ENCODE measurements around the gene ZNF618.

Gene ZNF618

DNA sequence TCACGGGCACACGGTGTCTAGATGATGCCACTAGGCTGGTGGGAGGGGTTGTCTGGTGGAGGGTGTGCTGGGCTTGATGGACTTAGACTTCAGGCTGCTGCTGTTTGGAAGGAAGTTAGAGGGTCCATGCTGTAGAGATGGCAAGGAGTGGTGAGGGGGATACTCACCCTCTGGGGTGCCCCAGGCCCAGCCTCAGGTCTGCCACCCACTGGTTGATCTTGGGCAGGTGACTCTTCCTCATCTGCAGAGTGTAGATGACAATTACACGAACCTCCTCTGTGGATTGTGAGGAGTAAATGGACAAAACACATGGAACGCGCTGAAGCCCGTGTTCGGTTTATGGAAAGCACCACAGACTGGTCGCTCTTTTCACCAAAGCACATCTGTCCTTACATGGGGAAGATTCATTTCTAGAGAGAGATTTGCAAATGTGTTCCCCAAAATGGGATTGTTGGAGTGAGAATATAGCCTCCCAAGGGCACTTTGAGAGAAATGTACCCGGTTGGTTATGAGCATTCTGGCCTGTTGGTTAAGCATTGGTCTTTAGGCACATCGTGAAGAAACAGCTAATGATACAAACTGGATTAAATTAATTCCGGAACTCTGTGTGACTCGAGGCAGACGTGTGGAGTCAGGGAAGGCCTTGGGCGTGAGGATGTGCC, 58.2 kb downstream of the ZNF618 start:
- no peak for DNase-seq (ENCODE audit: low read depth in 2 of 2)

DNA sequence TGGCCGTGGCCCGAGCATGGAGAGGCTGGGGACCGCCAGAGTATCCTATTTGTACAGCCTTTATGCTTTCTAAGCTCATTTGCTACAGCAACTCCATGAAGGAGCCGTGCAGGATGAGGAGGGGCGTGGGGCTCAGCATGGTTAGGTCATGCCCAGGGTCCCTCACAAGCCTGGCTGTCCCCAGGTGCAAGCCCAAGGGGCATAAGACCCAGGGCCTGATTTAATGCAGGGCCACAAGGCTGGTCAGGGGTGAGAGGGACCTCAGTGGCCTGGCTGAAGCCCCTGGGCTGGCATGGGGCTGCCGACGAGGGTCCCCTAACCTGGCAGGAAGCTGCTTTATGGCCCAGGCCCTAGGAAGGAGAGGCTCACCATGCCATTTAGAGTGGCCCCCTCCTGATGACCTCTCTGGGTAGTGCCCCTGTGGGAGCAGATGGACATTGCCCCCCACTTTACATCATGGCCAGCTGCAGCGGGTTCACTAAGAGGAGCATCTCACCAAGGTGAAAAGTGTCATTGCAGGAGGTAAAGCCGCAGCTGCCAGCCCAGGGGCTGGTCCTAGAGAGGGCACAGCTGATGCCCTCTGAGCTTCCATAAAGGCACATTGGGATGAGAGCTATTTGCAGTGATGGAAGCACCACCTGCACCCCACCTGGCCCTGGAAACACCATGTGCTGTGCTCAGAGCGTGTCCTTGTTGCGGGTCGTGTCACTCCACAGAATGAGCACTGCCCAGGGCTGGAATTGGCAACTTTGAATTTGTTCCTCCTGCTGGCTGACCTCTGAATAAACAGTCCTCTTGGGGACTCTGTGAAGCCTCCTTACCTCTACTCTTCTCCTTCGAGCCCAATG, 58.9 kb downstream of the ZNF618 start:
- no peak for DNase-seq (ENCODE audit: low read depth in 2 of 2)

DNA sequence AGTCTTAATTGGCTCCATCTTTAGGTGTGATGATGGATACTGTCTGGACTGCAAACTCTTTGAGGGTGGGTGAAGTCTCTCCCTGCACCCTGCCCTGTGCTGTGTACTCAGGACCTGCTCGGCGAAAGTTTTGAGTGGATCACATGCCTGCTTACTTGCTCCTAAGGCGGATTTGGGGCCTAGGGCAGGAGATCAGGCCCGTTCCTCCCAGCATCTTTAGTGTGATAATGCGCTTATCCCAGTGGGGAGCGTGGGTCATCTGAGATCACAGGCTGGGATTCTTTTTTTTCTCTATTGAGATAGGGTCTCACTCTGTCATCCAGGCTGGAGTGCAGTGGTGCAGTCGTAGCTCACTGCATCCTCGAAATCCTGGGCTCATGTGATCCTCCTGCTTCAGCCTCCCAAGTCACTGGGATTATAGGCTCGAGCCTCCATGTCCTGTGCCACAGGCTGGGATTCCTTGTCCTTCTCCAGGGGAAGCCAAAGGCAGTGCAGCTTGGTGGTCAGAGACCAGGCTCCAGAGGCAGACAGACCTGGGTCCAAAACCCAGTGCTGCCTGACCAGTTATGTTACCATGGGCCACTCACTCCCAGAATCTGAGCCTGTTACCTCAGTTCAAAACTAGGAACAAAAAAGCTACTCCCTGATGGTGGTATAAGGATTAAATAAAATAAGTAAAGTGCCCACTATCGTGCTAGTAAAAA, 59.7 kb downstream of the ZNF618 start:
- no peak for DNase-seq (ENCODE audit: low read depth in 2 of 2)

DNA sequence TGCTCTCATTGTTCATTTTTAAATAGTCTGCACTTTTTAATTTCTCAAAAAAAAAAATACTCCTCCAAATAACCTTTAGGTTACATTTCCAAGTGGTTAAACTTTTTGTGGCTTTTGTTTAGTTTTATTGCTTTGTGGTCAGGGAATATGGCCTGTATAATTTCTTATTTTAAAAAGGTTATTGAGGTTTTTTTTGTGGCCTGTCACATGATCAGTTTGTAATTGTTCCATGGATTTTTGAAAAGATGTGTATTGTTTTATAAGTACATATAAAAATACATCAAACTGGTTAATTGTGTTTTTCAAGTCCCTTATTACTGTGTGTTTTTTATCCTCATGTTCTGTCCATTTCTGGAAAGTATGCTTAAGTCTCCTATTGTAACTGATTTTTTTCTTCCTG, 64.0 kb downstream of the ZNF618 start:
- DNase-seq (ENCODE audit: low read depth in 2 of 2), result no peak

DNA sequence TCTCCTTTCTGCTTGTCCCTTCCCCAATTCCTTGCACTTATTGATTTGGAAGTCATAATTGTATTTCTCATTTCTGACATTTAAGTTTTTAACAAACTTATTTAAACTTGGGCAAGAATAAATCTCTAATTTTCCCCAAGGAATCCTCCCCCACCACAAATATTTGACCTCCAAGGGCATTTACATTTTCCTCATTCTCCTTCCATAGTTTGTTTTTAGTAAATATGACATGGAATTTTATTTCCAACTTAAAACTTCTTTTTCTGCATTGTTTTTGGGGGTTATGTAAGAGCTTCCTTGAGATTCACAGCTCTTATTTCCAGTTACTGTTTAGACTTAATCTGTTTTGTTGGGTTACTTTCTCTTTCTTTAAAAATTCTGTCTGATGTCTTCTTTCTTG, 64.9 kb downstream of the ZNF618 start:
- DNase-seq (ENCODE audit: low read depth in 2 of 2), result no peak

DNA sequence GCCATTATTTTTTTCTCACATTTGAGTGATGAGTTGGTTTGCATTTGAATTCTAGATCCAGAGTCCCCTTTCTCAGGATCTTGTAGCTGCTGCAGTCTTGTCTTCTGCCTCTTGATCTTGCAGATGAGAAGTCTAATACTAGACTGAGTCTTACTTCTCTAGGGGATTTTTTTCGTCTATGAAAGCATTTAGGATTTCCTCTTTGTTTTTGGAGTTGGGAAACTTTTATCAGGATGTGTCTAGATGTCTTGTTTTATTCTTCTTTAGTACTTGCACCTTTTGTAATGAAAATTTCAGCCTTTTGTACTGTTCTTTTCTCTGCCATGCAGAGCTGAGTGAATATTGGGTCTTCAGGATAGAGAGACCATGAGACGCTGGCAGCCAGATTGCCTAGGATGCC, 65.4 kb downstream of the ZNF618 start:
- no peak for DNase-seq (ENCODE audit: low read depth in 2 of 2)

DNA sequence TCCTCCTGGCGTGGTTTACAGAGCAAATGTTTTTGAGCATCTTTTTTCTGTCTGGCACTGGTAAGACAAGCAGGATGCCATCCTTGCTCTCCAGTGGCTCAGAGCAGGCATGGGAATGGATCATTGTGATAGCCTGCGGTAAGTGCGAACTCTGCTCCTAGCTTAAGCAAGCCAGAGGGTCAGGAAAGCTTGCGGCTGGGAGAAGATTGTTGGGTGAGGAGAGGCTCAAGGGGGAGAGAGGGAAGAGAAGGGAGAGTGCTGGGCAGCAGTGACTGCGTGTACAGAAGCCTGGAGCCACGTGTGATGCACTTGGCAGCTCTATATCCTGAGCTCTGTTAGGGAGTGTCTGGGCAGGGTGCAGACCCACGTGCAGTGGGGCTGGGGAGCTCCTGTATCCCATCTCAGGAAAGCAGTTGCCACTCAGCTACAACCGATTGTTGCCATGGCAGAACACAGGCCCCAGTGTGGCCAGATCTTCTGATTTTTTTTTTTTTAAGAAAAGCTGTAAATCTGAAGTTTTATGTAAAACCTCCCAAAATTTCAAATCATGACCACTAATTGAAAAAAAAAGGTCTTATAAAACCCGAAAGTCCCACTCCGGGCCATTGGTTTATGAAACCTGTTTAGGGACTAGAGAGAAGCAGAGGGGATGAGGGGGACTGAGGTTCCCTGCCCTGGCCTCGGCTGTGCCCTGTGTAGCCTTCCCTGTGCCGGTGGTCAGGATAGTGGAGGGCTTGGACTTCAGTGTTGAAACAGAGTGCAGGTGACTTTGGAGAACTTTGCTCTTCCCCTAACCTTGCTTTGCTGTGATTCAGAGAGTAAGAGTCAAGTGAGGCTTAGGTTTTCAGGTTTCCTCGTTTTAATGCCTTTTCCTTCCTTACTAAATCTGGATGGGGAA, 67.3 kb downstream of the ZNF618 start:
- DNase-seq (ENCODE audit: low read depth in 2 of 2), result no peak

DNA sequence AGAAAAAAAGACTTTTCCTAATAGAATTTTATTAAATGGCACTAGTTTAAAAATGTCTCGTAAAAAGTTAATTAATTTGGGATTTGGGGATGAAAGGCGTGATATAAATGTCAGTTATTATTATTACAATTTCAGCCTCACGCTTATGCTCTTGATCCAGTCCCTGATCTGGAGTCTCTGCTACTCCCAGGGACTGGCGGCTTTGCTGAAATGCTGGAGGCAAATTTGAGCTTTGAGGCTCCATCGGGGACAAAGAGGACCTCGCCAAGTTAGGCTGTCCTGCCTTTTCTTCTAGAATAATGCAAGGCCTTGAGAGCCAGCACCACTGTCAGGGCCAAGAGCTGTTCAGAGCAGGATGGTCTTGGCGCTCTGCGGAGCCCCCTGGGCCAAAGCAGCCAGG, 69.7 kb downstream of the ZNF618 start:
- no peak for DNase-seq (ENCODE audit: low read depth in 2 of 2)

DNA sequence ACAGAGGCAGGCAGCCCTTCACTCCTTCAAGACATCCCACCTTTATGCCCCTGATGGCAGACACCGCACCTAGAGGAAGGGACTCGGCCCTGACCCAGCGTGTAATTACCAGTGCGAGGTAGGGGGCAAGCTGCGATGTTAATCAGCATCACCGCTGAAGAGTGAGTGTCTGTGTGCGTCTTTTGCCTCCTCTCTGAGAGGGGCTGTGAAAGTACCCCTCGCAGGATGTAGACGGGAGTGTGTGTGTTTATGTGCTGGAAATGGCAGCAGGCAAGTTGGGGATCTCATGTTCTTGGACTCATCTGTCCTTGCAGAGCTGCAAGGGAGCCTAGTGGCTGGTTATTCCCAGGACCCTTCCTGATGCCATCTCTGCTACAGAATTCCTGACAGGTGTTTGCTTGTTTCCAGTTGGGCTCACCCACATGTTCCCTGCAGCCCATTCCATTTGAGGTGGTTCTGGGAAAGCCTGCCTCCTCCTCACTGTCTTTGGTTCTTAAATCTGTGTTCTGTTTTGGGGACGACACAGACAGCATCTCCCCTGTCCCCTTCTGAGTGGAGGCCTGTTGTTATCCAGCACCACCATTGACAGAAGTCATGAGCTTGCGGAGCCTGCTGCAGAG, 70.5 kb downstream of the ZNF618 start:
- DNase-seq (ENCODE audit: low read depth in 2 of 2), result no peak

DNA sequence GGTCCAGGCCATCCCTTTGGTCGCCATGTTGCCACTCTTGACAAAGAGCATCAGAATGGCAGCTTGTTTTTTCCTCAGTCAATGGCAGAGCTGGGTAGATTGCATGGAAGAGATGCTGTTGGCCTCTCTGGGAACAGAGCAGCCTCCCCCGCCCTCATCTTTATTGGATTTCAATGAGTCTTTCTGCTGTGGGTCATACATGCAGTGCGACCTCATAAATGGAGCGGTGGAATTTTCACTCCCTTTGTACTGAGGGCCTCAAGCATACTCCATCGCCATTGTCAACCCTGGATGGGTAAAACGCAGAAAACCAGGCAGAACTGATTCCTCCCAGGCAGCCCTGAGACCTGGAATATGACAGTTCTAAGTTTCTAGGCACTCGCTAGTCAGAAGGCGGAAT, 71.8 kb downstream of the ZNF618 start:
- no peak for DNase-seq (ENCODE audit: low read depth in 2 of 2)

DNA sequence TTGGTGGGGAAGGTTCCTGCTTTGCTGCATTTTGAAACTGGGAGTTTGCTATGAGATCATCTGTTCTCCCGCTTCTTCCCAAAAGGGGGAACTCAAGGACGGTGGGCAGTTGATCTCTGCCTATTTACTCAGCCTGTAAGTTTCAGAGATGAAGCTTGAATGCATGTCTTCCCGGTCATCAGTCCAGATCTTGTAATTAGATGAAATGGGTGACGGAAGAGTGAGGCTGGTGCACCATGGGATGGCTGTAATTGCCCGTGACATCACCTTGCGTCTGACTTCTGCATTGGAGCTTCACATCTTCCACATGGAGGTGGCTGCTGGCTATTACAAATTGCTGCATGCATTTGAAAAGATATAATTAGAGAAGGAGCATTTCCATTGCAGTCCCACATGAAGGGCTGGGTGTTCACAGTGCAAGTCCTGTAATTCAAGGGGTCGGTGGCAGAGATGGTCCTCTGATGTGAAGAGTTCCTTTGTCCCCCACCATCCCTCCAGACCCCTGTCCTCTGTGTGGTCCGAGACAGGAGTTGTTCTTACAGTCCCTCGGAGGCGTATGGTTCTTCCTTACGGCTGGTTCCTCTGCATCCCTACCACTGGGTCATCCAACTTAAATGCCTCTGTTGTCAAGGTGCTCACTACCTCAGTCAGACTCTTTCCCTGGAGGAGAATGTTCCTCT, 72.9 kb downstream of the ZNF618 start:
- no peak for DNase-seq (ENCODE audit: low read depth in 2 of 2)

DNA sequence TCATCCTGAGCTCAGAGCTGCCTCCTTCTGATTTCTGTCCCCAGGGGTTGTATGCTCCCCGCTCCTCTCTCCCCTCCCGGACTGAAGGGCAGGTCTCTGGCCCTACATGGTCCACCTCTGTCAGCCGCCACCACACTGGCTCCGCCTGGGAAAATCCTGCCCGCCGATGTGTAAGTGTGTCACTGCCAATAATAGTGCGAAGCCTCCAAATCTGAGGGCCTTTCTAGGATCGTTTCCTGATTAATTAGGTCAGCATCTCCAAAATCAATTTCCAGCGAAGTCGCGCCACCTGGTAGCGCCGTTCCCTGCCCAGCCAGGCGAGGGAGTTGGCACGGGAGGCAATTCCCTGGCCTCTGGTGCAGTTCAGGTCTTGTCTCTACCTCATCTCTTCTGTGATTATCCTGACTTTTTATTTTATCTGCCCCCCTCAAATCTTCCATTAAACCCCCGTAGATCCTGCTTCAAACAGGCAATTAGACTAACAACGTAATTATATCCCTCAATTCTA, 73.5 kb downstream of the ZNF618 start:
- DNase-seq (ENCODE audit: low read depth in 2 of 2), result no peak

DNA sequence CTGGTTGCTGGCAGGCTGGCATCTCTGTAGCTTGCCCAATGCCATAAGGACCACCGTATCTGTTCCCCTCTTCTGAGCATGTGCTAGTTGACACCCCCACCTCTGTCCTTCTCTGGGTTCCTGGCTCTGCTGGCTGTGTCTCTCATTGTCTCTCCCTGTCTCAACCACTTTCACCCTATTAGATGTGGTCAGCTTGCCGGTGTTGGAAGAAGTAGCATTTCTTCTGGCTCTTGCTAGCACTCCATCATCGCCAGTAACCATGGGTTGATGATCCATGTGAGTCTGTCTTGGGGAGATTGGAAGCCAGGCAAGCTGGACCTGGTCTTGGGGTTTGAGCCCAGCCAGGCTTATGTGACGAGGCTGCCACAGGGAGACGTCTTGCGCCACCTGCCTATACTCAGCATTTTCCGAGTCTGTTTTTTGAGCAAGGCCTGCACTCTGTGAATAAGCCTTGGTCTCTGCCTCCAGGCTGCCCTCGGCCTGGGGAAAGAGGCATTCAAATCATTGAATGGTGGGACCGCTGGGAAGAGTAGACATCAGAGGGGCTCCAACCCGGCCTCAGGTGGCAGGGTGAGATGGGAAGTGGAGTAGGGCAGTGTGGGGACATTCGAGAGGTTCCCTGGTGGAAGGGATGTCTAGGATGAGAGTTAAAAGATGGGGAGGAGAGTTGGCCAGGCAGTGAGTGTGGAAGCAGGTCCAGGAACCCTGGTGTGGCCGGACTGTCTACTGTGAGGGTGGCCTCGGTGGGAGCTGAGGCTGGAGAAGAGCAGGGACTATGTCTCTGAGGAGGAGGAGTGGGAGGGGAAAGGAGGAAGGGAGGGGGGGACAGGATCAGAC, 74.3 kb downstream of the ZNF618 start:
- no peak for DNase-seq (ENCODE audit: low read depth in 2 of 2)

DNA sequence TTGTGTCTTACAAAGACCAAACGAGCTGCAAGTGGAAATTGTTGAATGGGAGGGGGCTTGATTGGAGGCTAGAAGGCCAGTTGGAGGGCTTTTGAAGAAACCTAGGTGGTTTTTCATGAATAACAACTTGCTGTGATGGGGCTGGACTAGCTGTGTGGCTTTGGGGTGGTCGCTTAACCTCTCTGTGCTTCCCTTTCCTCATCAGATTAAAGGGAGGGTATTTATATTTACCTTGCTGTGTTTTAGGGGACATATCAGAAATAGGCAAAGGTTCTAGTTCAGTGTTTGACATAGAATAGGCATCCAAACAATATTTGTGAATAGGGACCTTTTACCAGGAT, 74.9 kb downstream of the ZNF618 start:
- DNase-seq (ENCODE audit: low read depth in 2 of 2), result no peak

DNA sequence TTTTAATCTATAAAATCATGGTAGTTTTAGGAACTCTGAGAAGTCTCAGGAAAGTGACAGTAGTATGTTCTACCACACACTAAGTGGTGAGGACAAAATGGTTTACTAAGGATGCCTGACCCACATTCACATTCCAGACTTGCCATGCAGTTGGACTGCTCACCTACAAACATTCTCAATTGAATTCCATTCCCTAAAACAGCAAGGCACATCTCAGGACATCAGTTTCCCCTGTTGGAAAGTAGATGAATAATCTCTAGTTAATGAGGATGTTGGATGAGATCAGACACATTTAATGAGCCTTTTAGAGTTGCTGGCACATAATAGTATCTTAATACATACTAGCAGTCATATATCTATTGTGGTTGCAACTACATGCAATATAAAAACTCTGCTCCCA, 76.6 kb downstream of the ZNF618 start:
- no peak for DNase-seq (ENCODE audit: low read depth in 2 of 2)

DNA sequence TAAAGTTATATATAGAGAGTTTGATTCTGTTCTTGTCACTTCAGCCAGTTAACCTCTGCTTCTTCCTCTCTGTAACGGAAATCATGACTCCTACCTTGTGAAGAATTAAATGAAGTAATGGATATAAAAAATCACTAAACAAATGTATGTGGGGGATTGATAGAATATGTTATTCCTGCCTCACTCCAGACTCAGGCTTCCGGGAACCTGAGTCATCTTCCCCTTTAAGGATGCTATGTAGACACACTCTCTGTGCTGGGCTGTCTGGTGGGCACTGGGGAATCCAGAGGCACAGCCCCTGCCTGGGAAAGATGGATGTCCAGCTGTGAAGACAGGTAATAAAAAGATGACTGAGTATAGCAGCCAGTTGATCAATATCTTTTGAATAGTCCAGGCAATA, 77.4 kb downstream of the ZNF618 start:
- no peak for DNase-seq (ENCODE audit: low read depth in 2 of 2)

DNA sequence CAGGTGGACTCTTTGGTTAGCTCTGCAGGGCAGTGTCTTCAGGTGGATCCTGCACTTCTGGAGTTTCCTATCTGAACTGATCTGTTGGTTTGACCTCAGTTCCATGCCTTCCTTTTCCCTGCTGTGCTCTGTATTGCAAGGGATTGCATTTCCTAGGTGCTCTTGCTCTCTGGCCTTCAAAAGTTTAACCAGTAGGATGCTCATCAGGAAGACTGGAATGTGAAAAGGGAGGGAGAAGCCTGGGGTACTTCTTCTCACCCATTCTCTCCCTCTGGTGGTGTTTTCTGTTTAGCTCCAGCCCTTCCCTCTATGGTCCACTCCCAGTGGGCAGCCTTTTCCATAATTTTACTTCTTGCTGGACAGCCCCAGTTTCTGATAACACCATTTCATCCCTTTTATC, 78.5 kb downstream of the ZNF618 start:
- no peak for DNase-seq (ENCODE audit: low read depth in 2 of 2)

DNA sequence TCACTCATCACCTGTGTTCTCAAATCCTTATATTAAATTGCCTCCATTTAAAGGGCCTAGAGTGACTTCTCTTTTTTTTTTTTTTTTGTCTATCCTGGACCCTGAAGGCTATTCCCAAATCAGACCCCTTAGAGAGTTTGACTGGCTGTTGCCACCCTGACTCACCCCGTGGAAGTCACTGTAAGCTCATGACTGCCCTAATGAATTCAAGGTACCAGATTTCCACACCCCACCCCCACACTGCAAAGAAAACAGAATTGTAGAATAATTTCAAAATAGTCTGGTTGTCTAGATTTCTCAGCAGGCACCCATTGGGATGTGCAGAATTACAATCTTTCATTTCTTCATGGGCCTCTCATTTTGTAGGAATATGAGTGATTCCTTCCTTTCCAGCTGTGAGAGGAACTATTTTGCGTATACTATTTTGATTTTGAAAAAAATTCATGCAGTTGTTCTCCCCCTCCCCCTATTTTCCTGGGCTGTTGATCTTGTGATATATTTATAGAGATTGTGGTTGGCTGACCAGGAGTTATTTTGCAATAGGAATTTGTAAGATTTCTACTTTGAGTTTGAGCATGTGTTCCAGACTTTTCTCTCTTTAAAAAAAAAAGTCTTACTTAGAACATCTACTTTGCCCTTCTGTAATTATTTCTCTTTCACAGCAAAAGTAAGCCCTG, 79.1 kb downstream of the ZNF618 start:
- DNase-seq (ENCODE audit: low read depth in 2 of 2), result no peak

DNA sequence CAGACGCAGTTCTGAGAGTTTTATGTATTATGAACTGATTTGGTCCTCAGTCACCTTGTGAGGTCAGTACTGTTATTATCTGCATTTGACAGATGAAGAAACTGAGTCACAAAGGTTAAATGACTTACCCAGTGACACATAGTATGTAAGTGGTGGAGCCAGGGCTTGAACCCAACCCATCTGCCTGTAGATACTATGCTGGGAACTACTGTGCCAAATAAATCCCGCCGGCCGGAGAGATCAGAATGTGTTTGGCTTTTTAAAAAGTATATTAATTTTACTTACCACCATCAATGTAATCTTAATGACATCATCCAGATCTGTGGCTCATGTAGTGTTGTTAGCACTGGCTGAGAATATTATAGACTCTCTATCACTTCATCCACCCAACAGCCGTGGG, 80.8 kb downstream of the ZNF618 start:
- DNase-seq (ENCODE audit: low read depth in 2 of 2), result no peak

Data from stimulated activated CD4-positive, alpha-beta T cell treated with anti-CD3 and anti-CD28 coated beads, Interleukin-15, amount 100 ng/mL, for 48 hours (primary cell).